HG03066 (cell line): ENCODE results near the gene HEPHL1.

ENCODE experiments used
- ATAC-seq: cut with Tn5 transposase; IDR thresholded peaks from one replicate; pipeline ENCODE4 v1.9.1; 2021; ENCODE audit warnings: low read depth; ENCODE audit not compliant: unreplicated experiment

Gene HEPHL1

DNA sequence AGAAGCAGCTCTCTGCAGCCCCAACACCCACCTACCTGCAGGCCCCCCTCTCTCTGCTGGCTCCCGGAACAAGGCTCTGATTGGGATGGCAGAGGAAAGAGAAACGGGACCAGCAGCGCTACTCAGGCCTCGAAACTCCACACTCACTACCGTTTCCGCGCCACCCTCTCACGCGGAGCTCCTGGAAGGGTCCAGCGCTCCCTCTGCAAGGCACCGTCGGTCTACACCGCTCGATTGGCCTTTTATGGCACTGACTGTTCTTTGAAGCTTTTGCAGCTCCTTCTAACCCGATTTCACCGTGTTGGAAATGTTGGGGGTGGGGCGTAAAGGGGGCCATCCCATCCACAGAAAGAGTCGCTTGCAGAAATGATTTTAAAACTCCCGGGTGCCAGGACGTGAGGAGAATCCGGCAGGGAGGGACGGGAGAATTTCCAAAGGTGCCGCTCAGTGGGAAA lies 107.2 kb downstream of the HEPHL1 start:
- peak; percentile 25 for ATAC-seq

- peak; percentile 78 for ATAC-seq
These were observed 107.8 kb downstream of the HEPHL1 start, which contains the start of gene PANX1 for GRCh38 chr11:94128746-94129511. PANX1 (plus strand) TSS chr11:94128841; CDS start chr11:94129313, 472 bp downstream.

DNA sequence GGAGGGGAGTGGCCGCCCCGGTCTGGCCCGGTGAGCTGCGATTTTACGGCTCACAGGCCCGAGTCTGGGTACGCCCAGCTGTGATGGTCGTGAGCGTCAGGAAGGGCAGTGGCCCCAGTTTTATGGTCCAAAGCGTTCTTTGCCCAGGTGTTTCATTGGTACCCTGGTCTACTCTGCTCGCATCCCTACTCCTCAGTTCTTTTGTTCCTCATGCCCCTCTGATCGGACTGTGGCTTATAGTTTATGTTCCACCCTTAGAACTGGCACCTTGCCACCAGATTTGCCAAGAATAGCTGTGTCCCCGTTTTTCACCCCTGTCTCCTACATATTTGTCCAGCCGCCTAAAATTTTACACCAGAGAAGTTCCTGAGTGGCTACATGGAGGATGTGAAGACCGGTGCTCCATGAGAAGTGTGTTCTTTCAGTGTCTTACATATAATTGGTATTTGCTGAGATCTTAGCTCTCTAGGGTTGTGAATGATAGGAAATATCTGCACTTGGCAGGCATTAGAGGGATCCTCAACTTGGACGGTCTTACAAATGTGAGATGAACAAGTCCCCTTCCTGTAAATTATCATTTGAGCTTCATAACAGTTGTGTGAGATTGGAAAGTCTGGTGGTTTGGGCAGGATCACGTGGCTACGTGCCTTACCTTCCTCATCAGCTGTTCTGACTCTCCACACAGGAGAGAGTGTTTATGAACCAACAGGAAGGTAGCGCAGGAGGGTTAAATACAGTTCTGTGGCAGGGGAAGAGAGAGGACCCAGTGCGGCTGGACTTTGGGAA lies 108.6 kb downstream of the HEPHL1 start:
- ATAC-seq = no peak

DNA sequence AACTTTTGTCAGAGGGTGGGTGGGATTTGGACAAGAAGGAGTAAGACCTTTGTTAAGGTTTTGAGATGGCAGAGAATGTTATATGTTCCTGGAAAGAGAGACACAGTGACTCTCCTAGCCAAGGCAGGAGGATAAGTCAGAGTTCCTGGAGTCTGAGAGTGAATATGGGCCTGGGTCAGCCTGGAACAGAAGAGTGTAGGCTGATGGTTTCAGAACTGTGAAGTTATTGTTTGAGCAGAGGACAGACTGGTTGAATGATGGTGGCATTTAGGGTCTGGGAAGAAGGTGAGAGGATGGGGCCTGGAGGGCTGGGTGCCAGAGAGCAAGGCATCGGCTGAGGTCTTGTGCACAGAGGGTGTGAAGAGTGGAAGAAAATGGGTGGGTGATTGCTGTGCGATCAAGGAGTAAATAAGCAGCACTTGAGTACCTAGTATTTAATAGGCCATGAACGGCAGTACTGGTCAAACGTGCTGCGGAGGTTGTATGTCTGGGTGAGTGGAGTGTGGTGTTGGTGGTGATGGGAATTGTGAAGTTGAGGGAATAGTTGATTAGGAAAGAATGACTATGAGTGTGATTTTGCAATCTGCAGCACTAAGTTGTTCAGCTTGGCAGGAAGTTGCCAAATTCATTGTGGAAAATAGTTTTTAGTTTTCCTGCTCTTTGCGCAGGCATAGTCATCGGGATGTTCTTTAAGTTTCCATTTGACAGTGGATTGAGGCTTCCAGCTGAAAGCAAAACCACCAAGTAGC lies 109.3 kb downstream of the HEPHL1 start:
- no peak for ATAC-seq

- no peak for ATAC-seq
These were observed 110.0 kb downstream of the HEPHL1 start for GRCh38 chr11:94131047-94131717.

GRCh38 chr11:94131718-94132115 lies 110.6 kb downstream of the HEPHL1 start:
- no peak for ATAC-seq

DNA sequence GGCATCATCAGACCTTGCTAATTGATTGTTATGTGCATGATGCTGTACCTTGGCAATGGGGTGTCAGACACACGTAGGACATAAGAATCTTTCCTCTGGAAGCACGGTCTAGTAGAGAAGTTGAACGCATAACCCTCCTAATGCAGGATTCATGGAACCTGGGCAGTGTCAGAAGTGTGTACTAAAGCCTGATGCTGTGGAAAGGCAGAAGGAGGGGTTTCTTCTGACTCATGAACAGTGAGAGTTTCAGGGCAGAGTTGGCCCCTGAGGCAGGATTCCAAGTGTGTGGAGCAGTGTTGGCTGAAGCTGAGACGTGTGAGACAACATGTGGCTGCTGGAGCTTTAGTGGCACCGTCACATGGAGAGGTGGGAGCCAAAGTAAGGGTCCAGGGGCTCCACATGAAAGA lies 111.0 kb downstream of the HEPHL1 start:
- ATAC-seq = no peak

GRCh38 chr11:94132823-94133408 lies 111.8 kb downstream of the HEPHL1 start:
- ATAC-seq = no peak

DNA sequence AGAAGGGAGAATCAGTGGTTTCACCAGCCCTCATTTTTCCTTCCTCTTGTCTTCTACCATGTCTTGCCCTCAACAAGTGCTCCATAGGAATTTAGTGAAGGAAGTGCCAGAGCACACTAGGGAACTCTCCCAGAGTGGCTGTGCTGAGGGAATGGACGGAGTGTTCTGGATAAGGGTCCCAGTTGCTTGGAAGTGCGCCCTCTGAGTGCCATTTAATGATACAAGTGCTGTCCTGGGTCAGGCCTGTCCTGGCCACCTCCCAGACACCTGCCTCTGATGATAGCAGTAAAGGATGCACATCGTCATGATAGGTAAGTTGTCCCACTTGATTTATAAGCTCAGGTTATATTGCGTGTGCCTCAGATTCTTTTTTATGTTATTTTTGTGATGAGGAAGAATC lies 112.6 kb downstream of the HEPHL1 start:
- ATAC-seq = no peak

- ATAC-seq = no peak
These were observed 113.7 kb downstream of the HEPHL1 start for GRCh38 chr11:94134651-94135512.

GRCh38 chr11:94139416-94139815 lies 118.3 kb downstream of the HEPHL1 start:
- ATAC-seq = no peak

DNA sequence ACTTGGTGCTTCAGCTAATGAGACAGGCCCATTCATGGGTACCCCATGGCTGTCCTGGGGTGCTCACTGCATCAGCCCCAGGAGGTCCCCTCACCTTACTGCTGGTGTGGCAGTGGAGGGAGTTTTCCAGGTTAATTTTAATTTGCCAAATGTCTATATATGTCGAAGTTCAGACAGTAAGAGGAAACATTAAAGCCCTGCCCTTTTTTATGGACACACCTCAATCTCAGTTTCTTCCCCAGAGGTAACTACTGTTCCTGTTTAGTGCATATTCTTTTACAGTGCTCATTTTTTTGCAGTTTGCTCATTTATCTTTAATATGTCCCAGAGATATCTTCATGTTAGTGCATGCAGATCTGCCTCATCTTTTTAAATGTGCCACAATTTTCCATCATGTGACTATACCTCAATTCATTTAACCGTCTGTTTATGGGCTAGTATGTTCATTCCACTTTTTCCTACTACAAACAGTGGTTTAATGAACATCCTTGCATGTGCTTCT lies 119.1 kb downstream of the HEPHL1 start:
- ATAC-seq = no peak

GRCh38 chr11:94141511-94142307 lies 120.6 kb downstream of the HEPHL1 start:
- no peak for ATAC-seq

GRCh38 chr11:94142308-94143281 lies 121.4 kb downstream of the HEPHL1 start:
- ATAC-seq = no peak

- no peak for ATAC-seq
These were observed 123.1 kb downstream of the HEPHL1 start for GRCh38 chr11:94144216-94144615.

GRCh38 chr11:94144664-94145063 lies 123.5 kb downstream of the HEPHL1 start:
- no peak for ATAC-seq

DNA sequence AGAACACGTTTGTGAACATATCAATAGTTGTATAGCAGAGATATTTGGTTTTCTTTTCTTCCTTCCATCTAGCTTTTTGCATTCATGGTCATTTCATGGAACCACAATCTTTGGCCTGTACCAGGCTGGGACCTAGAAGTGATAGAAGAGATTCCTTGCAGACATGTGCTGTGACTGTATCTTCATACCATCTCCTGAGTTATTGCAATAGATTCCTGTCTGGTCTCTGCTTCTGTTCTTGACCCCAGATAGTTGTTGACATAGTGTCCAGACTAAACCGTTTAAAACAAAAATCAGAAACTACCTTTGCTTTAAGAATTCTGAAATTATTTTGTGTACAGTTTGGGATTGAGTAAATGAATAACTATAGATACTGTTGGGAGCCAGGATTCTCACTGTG lies 124.3 kb downstream of the HEPHL1 start:
- ATAC-seq = no peak
